IMR-90 (cell line): ENCODE measurements around the gene XPO4. TPM values are rescaled to one million over a fixed set of nuclear protein-coding genes. Genes with fewer than 3 reads are reported as not detected.
A peak's percentile ranks its signal among the peaks of the same experiment; 100 is the strongest.

ENCODE experiments used
- ATAC-seq: fragments of 200-7000 bp; cut with Tn5 transposase; 2 replicates; pipeline ENCODE4 v1.9.1; 2020; ENCODE audit warnings: low read depth, mild to moderate bottlenecking, moderate library complexity
- BruUV-seq: library from RNA; stranded (reverse); fragments of 400-500 nt; replicated peaks from 2 replicates; lab custom pipeline; 2021; lab: Mats Ljungman, UMichigan
- CTCF ChIA-PET: fragments of 300-600 bp; formaldehyde crosslinking; extraction: SDS; loops from one replicate; lab custom pipeline; 2021; ENCODE audit warnings: antibody characterized with exemption; lab: Yijun Ruan, JAX
- POLR2A ChIA-PET: fragments of 300-600 bp; sonication (Branson Sonifier 250); formaldehyde crosslinking; loops from one replicate; lab custom pipeline; 2022; ENCODE audit warnings: antibody characterized with exemption; ENCODE audit not compliant: unreplicated experiment; lab: Charles Lee
- DNase-seq: peaks from one replicate; pipeline ENCODE4 v3.0.0; 2013
- H2AFZ ChIP-seq: replicated peaks from 2 replicates; pipeline ENCODE3; 2013; ENCODE audit warnings: low read length, mild to moderate bottlenecking; ENCODE audit not compliant: poor library complexity
- H2AK5ac ChIP-seq: 2 replicates; pipeline ENCODE4 v1.6.1; 2013; ENCODE audit warnings: low read depth, low read length, inconsistent platforms
- H2AK9ac ChIP-seq: replicated peaks from 2 replicates; pipeline ENCODE3; 2013; ENCODE audit warnings: mild to moderate bottlenecking, low read depth, low read length, moderate library complexity; ENCODE audit not compliant: poor library complexity
- H2BK120ac ChIP-seq: 2 replicates; pipeline ENCODE4 v1.6.1; 2013; ENCODE audit warnings: low read depth, low read length, inconsistent platforms
- H2BK15ac ChIP-seq: 3 replicates; pipeline ENCODE4 v1.6.1; 2013; ENCODE audit warnings: low read depth, low read length, inconsistent platforms
- H2BK20ac ChIP-seq: 2 replicates; pipeline ENCODE4 v1.6.1; 2013; ENCODE audit warnings: low read depth, mild to moderate bottlenecking, inconsistent platforms, low read length, moderate library complexity
- H2BK5ac ChIP-seq: 2 replicates; pipeline ENCODE4 v1.6.1; 2013; ENCODE audit warnings: mild to moderate bottlenecking, low read depth, low read length, inconsistent platforms; ENCODE audit not compliant: poor library complexity, severe bottlenecking
- H3K14ac ChIP-seq: replicated peaks from 2 replicates; pipeline ENCODE4 v1.6.1; 2013; ENCODE audit warnings: low read depth, low read length, inconsistent platforms
- H3K18ac ChIP-seq: 2 replicates; pipeline ENCODE4 v1.6.1; 2013; ENCODE audit warnings: low read depth, low read length, control low read depth
- H3K23ac ChIP-seq: 2 replicates; pipeline ENCODE4 v1.6.1; 2013; ENCODE audit warnings: low read depth, low read length, inconsistent platforms
- H3K27ac ChIP-seq: 2 replicates; pipeline ENCODE4 v1.5.1; 2013; ENCODE audit warnings: mild to moderate bottlenecking, control low read depth, low read length; ENCODE audit not compliant: insufficient read depth
- H3K27me3 ChIP-seq: 2 replicates; pipeline ENCODE4 v1.6.1; 2013; ENCODE audit warnings: low read length; ENCODE audit not compliant: control insufficient read depth, insufficient read depth
- H3K36me3 ChIP-seq: 2 replicates; pipeline ENCODE4 v1.6.1; 2013; ENCODE audit warnings: low read length, mixed read lengths; ENCODE audit not compliant: control insufficient read depth, insufficient read depth
- H3K4ac ChIP-seq: 2 replicates; pipeline ENCODE4 v1.6.1; 2013; ENCODE audit warnings: low read depth, low read length, inconsistent platforms
- H3K4me1 ChIP-seq: 2 replicates; pipeline ENCODE4 v1.6.1; 2013; ENCODE audit warnings: low read length, mixed read lengths; ENCODE audit not compliant: control insufficient read depth, insufficient read depth
- H3K4me2 ChIP-seq: 2 replicates; pipeline ENCODE4 v1.6.1; 2013; ENCODE audit warnings: low read depth, mild to moderate bottlenecking, control low read depth, low read length, moderate library complexity
- H3K4me3 ChIP-seq: 2 replicates; pipeline ENCODE4 v1.5.1; 2013; ENCODE audit warnings: low read depth, mild to moderate bottlenecking, control low read depth, low read length, moderate library complexity; ENCODE audit not compliant: insufficient read depth
- H3K56ac ChIP-seq: 2 replicates; pipeline ENCODE4 v1.6.1; 2013; ENCODE audit warnings: low read length, inconsistent platforms; ENCODE audit not compliant: insufficient read depth; ENCODE audit errors: extremely low read depth
- H3K79me1 ChIP-seq, 2 experiments: 2 replicates each; pipeline ENCODE4 v1.6.1; 2013; ENCODE audit warnings: low read length in 2 of 2, inconsistent platforms in 1 of 2, low read depth in 1 of 2
- H3K9ac ChIP-seq: 2 replicates; pipeline ENCODE4 v1.6.1; 2013; ENCODE audit warnings: low read depth, low read length, control low read depth
- H3K9me1 ChIP-seq: 2 replicates; pipeline ENCODE4 v1.6.1; 2013; ENCODE audit warnings: low read length, inconsistent platforms; ENCODE audit not compliant: insufficient read depth
- H3K9me3 ChIP-seq: 2 replicates; pipeline ENCODE4 v1.6.1; 2013; ENCODE audit warnings: low read length; ENCODE audit not compliant: control insufficient read depth, insufficient read depth
- H4K20me1 ChIP-seq: 2 replicates; pipeline ENCODE4 v1.6.1; 2013; ENCODE audit warnings: low read length, inconsistent platforms; ENCODE audit not compliant: insufficient read depth
- H4K5ac ChIP-seq: 2 replicates; pipeline ENCODE4 v1.6.1; 2013; ENCODE audit warnings: mild to moderate bottlenecking, low read depth, low read length, control low read depth
- H4K8ac ChIP-seq, 2 experiments: 2 replicates each; pipeline ENCODE4 v1.6.1; 2013; ENCODE audit warnings: low read depth in 2 of 2, low read length in 2 of 2, control low read depth in 1 of 2, inconsistent platforms in 1 of 2
- H4K91ac ChIP-seq: 2 replicates; pipeline ENCODE4 v1.6.1; 2013; ENCODE audit warnings: low read depth, low read length, inconsistent platforms; ENCODE audit not compliant: insufficient read depth
- BHLHE40 ChIP-seq: fragments of 150-350 bp; IDR thresholded peaks from 2 replicates; pipeline ENCODE4 v1.6.1; 2016; ENCODE audit warnings: mild to moderate bottlenecking, low read depth, low read length
- CEBPB ChIP-seq: IDR thresholded peaks from 2 replicates; pipeline ENCODE4 v1.6.1; 2012; ENCODE audit warnings: low read depth, low read length, improper control_type of control experiment
- CHD1 ChIP-seq: IDR thresholded peaks from 2 replicates; pipeline ENCODE4 v1.6.1; 2012; ENCODE audit warnings: low read depth, low read length, improper control_type of control experiment
- CTCF ChIP-seq: conservative IDR thresholded peaks from 2 replicates; pipeline ENCODE4 v1.5.1; 2012; ENCODE audit warnings: mild to moderate bottlenecking, low read depth, low read length, improper control_type of control experiment
- ELK1 ChIP-seq: fragments of 150-350 bp; IDR thresholded peaks from 2 replicates; pipeline ENCODE4 v1.6.1; 2016; ENCODE audit warnings: low read depth, mild to moderate bottlenecking, low read length, moderate library complexity, borderline replicate concordance
- FOS ChIP-seq: fragments of 150-350 bp; IDR thresholded peaks from 2 replicates; pipeline ENCODE4 v1.6.1; 2016; ENCODE audit warnings: low read depth, low read length
- MAFK ChIP-seq: IDR thresholded peaks from 2 replicates; pipeline ENCODE4 v1.6.1; 2012; ENCODE audit warnings: low read depth, low read length, improper control_type of control experiment
- MAZ ChIP-seq: IDR thresholded peaks from 2 replicates; pipeline ENCODE4 v1.6.1; 2012; ENCODE audit warnings: low read depth, mild to moderate bottlenecking, low read length, improper control_type of control experiment, moderate library complexity, borderline replicate concordance
- MXI1 ChIP-seq: IDR thresholded peaks from 2 replicates; pipeline ENCODE4 v1.6.1; 2012; ENCODE audit warnings: low read depth, mild to moderate bottlenecking, low read length, moderate library complexity, borderline replicate concordance
- NFE2L2 ChIP-seq: fragments of 150-350 bp; IDR thresholded peaks from 2 replicates; pipeline ENCODE4 v1.6.1; 2016; ENCODE audit warnings: low read depth, mild to moderate bottlenecking, low read length
- RAD21 ChIP-seq: IDR thresholded peaks from 2 replicates; pipeline ENCODE4 v1.6.1; 2012; ENCODE audit warnings: low read length, improper control_type of control experiment
- RCOR1 ChIP-seq: IDR thresholded peaks from 2 replicates; pipeline ENCODE4 v1.6.1; 2012; ENCODE audit warnings: mild to moderate bottlenecking, low read length, improper control_type of control experiment; ENCODE audit not compliant: insufficient replicate concordance
- SMC3 ChIP-seq: fragments of 150-350 bp; IDR thresholded peaks from 2 replicates; pipeline ENCODE4 v1.6.1; 2016; ENCODE audit warnings: low read depth, mild to moderate bottlenecking, antibody characterized with exemption, low read length, moderate library complexity
- USF2 ChIP-seq: fragments of 150-350 bp; IDR thresholded peaks from 2 replicates; pipeline ENCODE4 v1.6.1; 2017; ENCODE audit warnings: mild to moderate bottlenecking, antibody characterized with exemption, low read length, low read depth
- WGBS, 2 experiments: methylation state at CpG; one replicate each; pipeline versions ENCODE4 v1.1.5 to v1.1.7; 2013; ENCODE audit warnings: missing lambda C conversion rate in 2 of 2; ENCODE audit not compliant: insufficient read length in 1 of 2; ENCODE audit errors: extremely low coverage in 2 of 2; 5-methylcytosine and 5-hydroxymethylcytosine counted together
- dilution Hi-C: fragments of 300-500 bp; cut with HindIII; formaldehyde crosslinking; loops from one replicate; pipeline ENCODE4 v1.14.3; 2018; ENCODE audit warnings: low sequenced_read_pairs; ENCODE audit not compliant: unreplicated experiment
- in situ Hi-C: fragments of 300-500 bp; cut with MboI; formaldehyde crosslinking; loops from 3 replicates; pipeline ENCODE4 v1.14.3; 2019; ENCODE audit warnings: low sequenced_read_pairs, inconsistent platforms, mixed read lengths
- intact Hi-C: fragments of 100-400 bp; cut with micrococcal nuclease; formaldehyde crosslinking; loops from 2 replicates; pipeline ENCODE4 v1.10.0; 2022
- polyA plus RNA-seq, 3 experiments: library from polyadenylated mRNA; depleted of rRNA; stranded (reverse); fragments of >200 nt; gene quantifications; 2 replicates each; pipeline ENCODE4 v1.2.3, GENCODE V29; 2012; ENCODE audit warnings: low replicate concordance in 1 of 3
- total RNA-seq: library from RNA; depleted of rRNA; stranded (reverse); fragments of >200 nt; gene quantifications from 2 replicates; pipeline ENCODE4 v1.2.3, GENCODE V29; 2012

XPO4 gene
- total and polyA plus RNA-seq, 2 of the 4 experiments (the other 2 are of a cell fraction) = 5.0 to 21.1 TPM

- H3K9me1 ChIP-seq = no peaks in the 10 kb centered on the region
- H3K4me3 ChIP-seq = no peak overlapping the region
- H3K9ac ChIP-seq = no peak overlapping the region
- no peak overlapping the region for H3K14ac ChIP-seq
- no peak overlapping the region for H2AK9ac ChIP-seq
- H3K79me1 ChIP-seq = no peaks in the 10 kb centered on the region
- H3K23ac ChIP-seq = no peak overlapping the region
- no peak overlapping the region for H4K5ac ChIP-seq
- peak overlapping the region; percentile 67 for H2BK120ac ChIP-seq
- H3K56ac ChIP-seq = no peak overlapping the region
- H3K27ac ChIP-seq = 0 out of 2 replicates have a peak overlapping the region, but pooled peaks have one; percentile 3
- WGBS, 2 experiments = 68% methylated on average over 10 of the region's 22 CpGs; no CpG with 5 or more reads in 1 of the 2 experiments
- ATAC-seq (no peak), DNase-seq (no peak)
- H2BK15ac ChIP-seq = no peak overlapping the region
- ChIA-PET CTCF (interaction anchor here (0.7 to 1.2 kb wide), 6 partner anchors 60 to 237 kb away, joined by 3 to 5 read pairs (median 4); no protein-coding TSS in a partner anchor), POLR2A (interaction anchor here (0.6 kb wide), 2 partner anchors 78 to 115 kb away, joined by 3 to 10 read pairs; no protein-coding TSS in a partner anchor)
- no peaks in the 10 kb centered on the region for H4K20me1 ChIP-seq
- BruUV-seq = no TSS peak
- dilution Hi-C loops (no loop called here), in situ Hi-C loops (loop anchor here (5.0 to 10.0 kb wide), 2 partner anchors 184 to 532 kb away; no protein-coding TSS in a partner anchor), intact Hi-C loops (loop anchor here (1.0 to 5.0 kb wide), 7 partner anchors 54 to 534 kb away; partner anchors contain the start of genes LATS2, MRPL57 and SKA3)
- H3K27me3 ChIP-seq = no peaks in the 10 kb centered on the region; the same call in 1 of the 2 replicates
- H2AFZ ChIP-seq = peak overlapping the region; percentile 87
- H3K18ac ChIP-seq = no peak overlapping the region
- peak overlapping the region; percentile 6 for H2BK5ac ChIP-seq
- H2AK5ac ChIP-seq = no peak overlapping the region
- peak overlapping the region; percentile 67; the same call in 1 of the 2 replicates for H2BK20ac ChIP-seq
- H3K36me3 ChIP-seq = no peaks in the 10 kb centered on the region
- H4K8ac ChIP-seq = peak overlapping the region in 1 of 2 experiments; percentile 58; a peak in 1 of 4 replicates
- no peak overlapping the region for H3K4ac ChIP-seq
- peaks cover 13% of the 10 kb centered on the region for H3K4me1 ChIP-seq
- H4K91ac ChIP-seq = no peak overlapping the region
- no peaks in the 10 kb centered on the region for H3K9me3 ChIP-seq
- peak overlapping the region; percentile 63 for H3K4me2 ChIP-seq
- TF ChIP-seq CTCF (no peak), CEBPB (no peak), RAD21 (no peak), MAFK (no peak), BHLHE40 (no peak), RCOR1 (no peak), NFE2L2 (no peak), USF2 (no peak), MXI1 (no peak), ELK1 (no peak), MAZ (no peak), FOS (no peak), CHD1 (no peak), SMC3 (no peak)
These were observed 40.5 kb upstream of the XPO4 start for GRCh38 chr13:20942938-20943559.
